Suprapubic skin (tissue), 4 donors: Measurements from ENCODE around the gene TASOR2. TPM values are rescaled to one million over a fixed set of nuclear protein-coding genes. Genes with fewer than 3 reads are reported as not detected.

Experiments used
- DNase-seq, 2 donors: peaks; one replicate each; pipeline ENCODE4 v3.0.0-alpha.2; 2019; ENCODE audit warnings: low spot score in 2 of 2
- H3K27ac ChIP-seq: fragments of 200-600 bp; sonication (generic); one replicate; pipeline ENCODE4 v1.5.1; 2019
- H3K27me3 ChIP-seq: fragments of 200-600 bp; sonication (generic); one replicate; pipeline ENCODE4 v1.5.1; 2019
- H3K36me3 ChIP-seq: fragments of 200-600 bp; sonication (generic); one replicate; pipeline ENCODE4 v1.5.1; 2019
- H3K4me1 ChIP-seq: fragments of 200-600 bp; sonication (generic); one replicate; pipeline ENCODE4 v1.5.1; 2019
- H3K4me3 ChIP-seq: fragments of 200-600 bp; sonication (generic); one replicate; pipeline ENCODE4 v1.5.1; 2019; ENCODE audit warnings: mild to moderate bottlenecking
- H3K9me3 ChIP-seq: fragments of 200-600 bp; sonication (generic); one replicate; pipeline ENCODE4 v1.5.1; 2019
- CTCF ChIP-seq, 2 donors: fragments of 200-600 bp in 1 of 2; fragments of 450-650 bp in 1 of 2; sonication (generic) in 1 of 2; IDR thresholded peaks; one replicate each; pipeline ENCODE4 v1.5.1; 2016 to 2019; ENCODE audit warnings: antibody characterized with exemption in 2 of 2, mild to moderate bottlenecking in 1 of 2, moderate library complexity in 1 of 2
- EP300 ChIP-seq: sonication (generic); formaldehyde crosslinking; IDR thresholded peaks from one replicate; pipeline ENCODE4 v1.6.1; 2017; ENCODE audit warnings: antibody characterized with exemption
- POLR2A ChIP-seq, 2 donors: fragments of 450-650 bp; IDR thresholded peaks; one replicate each; pipeline ENCODE4 v1.6.1; 2017; ENCODE audit warnings: antibody characterized with exemption in 2 of 2, mild to moderate bottlenecking in 2 of 2, moderate library complexity in 2 of 2
- POLR2AphosphoS5 ChIP-seq, 3 donors: sonication (generic); formaldehyde crosslinking; IDR thresholded peaks; one replicate each; pipeline ENCODE4 v1.6.1; 2017; ENCODE audit warnings: antibody characterized with exemption in 3 of 3
- WGBS: methylation state at CpG from one replicate; pipeline ENCODE4 v1.1.5; 2018; 5-methylcytosine and 5-hydroxymethylcytosine counted together
- total RNA-seq, 4 donors: library from RNA; depleted of rRNA; stranded (reverse); fragments of >200 nt; gene quantifications; one replicate each; pipeline ENCODE4 v1.1.0, GENCODE V29; 2016

TASOR2 gene
- total RNA-seq, 4 donors from 2014 or later = 49.8 to 78.3 (median 59.9) TPM

- H3K27me3 ChIP-seq = no peaks in the 10 kb centered on the region
- no peak overlapping the region for H3K27ac ChIP-seq
- no peaks in the 10 kb centered on the region for H3K9me3 ChIP-seq
- WGBS = 81% methylated on average over 4 of the region's 4 CpGs
- no peak for DNase-seq
- H3K4me1 ChIP-seq = no peaks in the 10 kb centered on the region
- no peak overlapping the region for H3K4me3 ChIP-seq
- TF ChIP-seq POLR2A (IDR thresholded peaks at IDR 0.05) (no peak), POLR2AphosphoS5 (IDR thresholded peaks at IDR 0.05) (no peak), EP300 (no peak), CTCF (IDR thresholded peaks at IDR 0.05) (no peak)
- H3K36me3 ChIP-seq = peaks cover 39% of the 10 kb centered on the region
Measured at GRCh38 chr10:5732141-5732540, 47.5 kb downstream of the TASOR2 start.

Other genes starting within 250 kb of the TASOR2 start
- gene CALML5, start 185.3 kb upstream of the TASOR2 start, total RNA-seq = 1,000 to 10,000 TPM in 3 of 4 donors, 100 to 1,000 TPM in 1; 429 to 3,135 (median 2,230) TPM
- gene CALML3, start 159.9 kb upstream of the TASOR2 start, total RNA-seq = 100 to 1,000 TPM in 2 of 4 donors, 10 to 100 TPM in 2; 27.4 to 296 (median 105) TPM
- 10 to 100 TPM; 11.6 to 18.6 (median 16.5) TPM for gene ASB13, start 18.2 kb upstream of the TASOR2 start, total RNA-seq
- 100 to 1,000 TPM; 243 to 270 (median 256) TPM for gene GDI2, start 128.6 kb downstream of the TASOR2 start, total RNA-seq
- 10 to 100 TPM in 2 of 4 donors, 1 to 10 TPM in 2; 6.6 to 10.8 (median 9.7) TPM for gene ANKRD16, start 205.1 kb downstream of the TASOR2 start, total RNA-seq
- 100 to 1,000 TPM in 2 of 4 donors, 10 to 100 TPM in 2; 70.9 to 131 (median 90.6) TPM for gene FBH1, start 205.4 kb downstream of the TASOR2 start, total RNA-seq